ENCODE measurements around the gene MPDU1. TPM values are rescaled to one million over a fixed set of nuclear protein-coding genes. Genes with fewer than 3 reads are reported as not detected.

Gene MPDU1
- total and polyA plus RNA-seq, 2 of the 13 experiments (the other 11 are each of a cell fraction or from before 2014, with no cell fraction given): 112 to 167 TPM

DNA sequence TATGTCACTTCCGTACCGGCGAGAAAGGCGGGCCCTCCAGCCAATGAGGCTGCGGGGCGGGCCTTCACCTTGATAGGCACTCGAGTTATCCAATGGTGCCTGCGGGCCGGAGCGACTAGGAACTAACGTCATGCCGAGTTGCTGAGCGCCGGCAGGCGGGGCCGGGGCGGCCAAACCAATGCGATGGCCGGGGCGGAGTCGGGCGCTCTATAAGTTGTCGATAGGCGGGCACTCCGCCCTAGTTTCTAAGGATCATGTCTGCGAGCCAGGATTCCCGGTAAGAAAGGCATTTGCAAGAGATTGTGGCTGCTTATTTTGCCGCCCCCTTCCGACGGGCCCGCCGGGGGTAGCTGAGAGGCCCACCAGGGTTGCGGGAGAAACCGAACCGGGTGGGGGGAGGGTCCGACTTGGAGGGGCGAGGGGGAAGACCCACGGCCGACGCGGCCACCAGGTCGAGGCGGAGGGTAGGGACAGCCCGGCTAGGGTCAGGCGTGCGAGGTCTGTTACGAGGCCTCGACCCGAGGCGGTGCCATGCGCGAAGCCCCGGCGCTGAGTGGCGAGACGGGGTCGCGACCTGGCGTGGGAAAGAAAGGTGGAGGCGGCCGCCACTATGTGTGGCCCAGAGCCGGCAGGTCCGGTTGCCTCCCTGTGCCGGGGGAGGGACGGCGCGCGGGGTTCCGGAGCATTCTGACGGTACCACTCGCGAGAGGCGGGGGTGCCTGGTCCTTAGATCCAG is 10.9 kb upstream of the MPDU1 start (continued):
- TF ChIP-seq, protein P1, sequence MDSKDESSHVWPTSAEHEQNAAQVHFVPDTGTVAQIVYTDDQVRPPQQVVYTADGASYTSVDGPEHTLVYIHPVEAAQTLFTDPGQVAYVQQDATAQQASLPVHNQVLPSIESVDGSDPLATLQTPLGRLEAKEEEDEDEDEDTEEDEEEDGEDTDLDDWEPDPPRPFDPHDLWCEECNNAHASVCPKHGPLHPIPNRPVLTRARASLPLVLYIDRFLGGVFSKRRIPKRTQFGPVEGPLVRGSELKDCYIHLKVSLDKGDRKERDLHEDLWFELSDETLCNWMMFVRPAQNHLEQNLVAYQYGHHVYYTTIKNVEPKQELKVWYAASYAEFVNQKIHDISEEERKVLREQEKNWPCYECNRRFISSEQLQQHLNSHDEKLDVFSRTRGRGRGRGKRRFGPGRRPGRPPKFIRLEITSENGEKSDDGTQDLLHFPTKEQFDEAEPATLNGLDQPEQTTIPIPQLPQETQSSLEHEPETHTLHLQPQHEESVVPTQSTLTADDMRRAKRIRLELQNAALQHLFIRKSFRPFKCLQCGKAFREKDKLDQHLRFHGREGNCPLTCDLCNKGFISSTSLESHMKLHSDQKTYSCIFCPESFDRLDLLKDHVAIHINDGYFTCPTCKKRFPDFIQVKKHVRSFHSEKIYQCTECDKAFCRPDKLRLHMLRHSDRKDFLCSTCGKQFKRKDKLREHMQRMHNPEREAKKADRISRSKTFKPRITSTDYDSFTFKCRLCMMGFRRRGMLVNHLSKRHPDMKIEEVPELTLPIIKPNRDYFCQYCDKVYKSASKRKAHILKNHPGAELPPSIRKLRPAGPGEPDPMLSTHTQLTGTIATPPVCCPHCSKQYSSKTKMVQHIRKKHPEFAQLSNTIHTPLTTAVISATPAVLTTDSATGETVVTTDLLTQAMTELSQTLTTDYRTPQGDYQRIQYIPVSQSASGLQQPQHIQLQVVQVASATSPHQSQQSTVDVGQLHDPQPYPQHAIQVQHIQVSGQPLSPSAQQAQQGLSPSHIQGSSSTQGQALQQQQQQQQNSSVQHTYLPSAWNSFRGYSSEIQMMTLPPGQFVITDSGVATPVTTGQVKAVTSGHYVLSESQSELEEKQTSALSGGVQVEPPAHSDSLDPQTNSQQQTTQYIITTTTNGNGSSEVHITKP (CRISPR knock-in tag; IDR thresholded peaks at IDR 0.05; ENCODE audit: low read depth): no peak; the same call in 1 of the 2 replicates
- peak; percentile 64 for TF ChIP-seq RFX3 (CRISPR knock-in tag; IDR thresholded peaks at IDR 0.05)
- no peak for TF ChIP-seq HNRNPL (IDR thresholded peaks at IDR 0.05; ENCODE audit: low read depth, low read length)
- TF ChIP-seq TBX2 (CRISPR knock-in tag; IDR thresholded peaks at IDR 0.05; ENCODE audit: borderline replicate concordance): peak; percentile 90
- TF ChIP-seq, protein P2, sequence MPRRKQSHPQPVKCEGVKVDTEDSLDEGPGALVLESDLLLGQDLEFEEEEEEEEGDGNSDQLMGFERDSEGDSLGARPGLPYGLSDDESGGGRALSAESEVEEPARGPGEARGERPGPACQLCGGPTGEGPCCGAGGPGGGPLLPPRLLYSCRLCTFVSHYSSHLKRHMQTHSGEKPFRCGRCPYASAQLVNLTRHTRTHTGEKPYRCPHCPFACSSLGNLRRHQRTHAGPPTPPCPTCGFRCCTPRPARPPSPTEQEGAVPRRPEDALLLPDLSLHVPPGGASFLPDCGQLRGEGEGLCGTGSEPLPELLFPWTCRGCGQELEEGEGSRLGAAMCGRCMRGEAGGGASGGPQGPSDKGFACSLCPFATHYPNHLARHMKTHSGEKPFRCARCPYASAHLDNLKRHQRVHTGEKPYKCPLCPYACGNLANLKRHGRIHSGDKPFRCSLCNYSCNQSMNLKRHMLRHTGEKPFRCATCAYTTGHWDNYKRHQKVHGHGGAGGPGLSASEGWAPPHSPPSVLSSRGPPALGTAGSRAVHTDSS (CRISPR knock-in tag; conservative IDR thresholded peaks at IDR 0.05): no peak
- peak; percentile 30; the same call in 1 of the 2 replicates for TF ChIP-seq NPAS2 (CRISPR knock-in tag; IDR thresholded peaks at IDR 0.05; ENCODE audit: borderline replicate concordance)
- TF ChIP-seq ZNF484 (CRISPR knock-in tag; IDR thresholded peaks at IDR 0.05; ENCODE audit: borderline replicate concordance, low read depth): no peak
- peak; percentile 45; the same call in 1 of the 2 replicates for TF ChIP-seq MEIS1 (CRISPR knock-in tag; IDR thresholded peaks at IDR 0.05; ENCODE audit: borderline replicate concordance)
- 0 out of 2 replicates have a peak, but pooled peaks have one; percentile 67 for TF ChIP-seq JDP2 (CRISPR knock-in tag; IDR thresholded peaks at IDR 0.05; ENCODE audit: borderline replicate concordance)
- TF ChIP-seq MEIS2 (CRISPR knock-in tag; IDR thresholded peaks at IDR 0.05): no peak; the same call in none of the 2 replicates
- peak; percentile 49; the same call in 1 of the 2 replicates for TF ChIP-seq TMF1 (CRISPR knock-in tag; IDR thresholded peaks at IDR 0.05; ENCODE audit: low read depth)
- TF ChIP-seq SRSF1 (optimal IDR thresholded peaks at IDR 0.05; ENCODE audit: low read depth, low read length): no peak
- no peak; the same call in 1 of the 2 replicates for TF ChIP-seq FOXJ3 (CRISPR knock-in tag; IDR thresholded peaks at IDR 0.05; ENCODE audit: borderline replicate concordance)
- peak; percentile 47 for TF ChIP-seq KLF6 (CRISPR knock-in tag; IDR thresholded peaks at IDR 0.05)
- peak; percentile 81 for TF ChIP-seq CHD2 (IDR thresholded peaks at IDR 0.05; ENCODE audit: low read depth, low read length)
- TF ChIP-seq CBX2 (IDR thresholded peaks at IDR 0.05; ENCODE audit: low read depth, low read length): no peak
- no peak for TF ChIP-seq CBX2 (CRISPR knock-in tag; IDR thresholded peaks at IDR 0.05; ENCODE audit: low read depth)
- TF ChIP-seq ZFP36L1 (CRISPR knock-in tag; IDR thresholded peaks at IDR 0.05): no peak
- 0 out of 2 replicates have a peak, but pooled peaks have one; percentile 38 for TF ChIP-seq ZNF670 (CRISPR knock-in tag; IDR thresholded peaks at IDR 0.05; ENCODE audit: borderline replicate concordance)
- TF ChIP-seq ZNF160 (CRISPR knock-in tag; IDR thresholded peaks at IDR 0.05): 0 out of 2 replicates have a peak, but pooled peaks have one; percentile 28
- TF ChIP-seq RBFOX2 (IDR thresholded peaks at IDR 0.05; ENCODE audit: low read depth, low read length): peak; percentile 99
- TF ChIP-seq, protein P3, sequence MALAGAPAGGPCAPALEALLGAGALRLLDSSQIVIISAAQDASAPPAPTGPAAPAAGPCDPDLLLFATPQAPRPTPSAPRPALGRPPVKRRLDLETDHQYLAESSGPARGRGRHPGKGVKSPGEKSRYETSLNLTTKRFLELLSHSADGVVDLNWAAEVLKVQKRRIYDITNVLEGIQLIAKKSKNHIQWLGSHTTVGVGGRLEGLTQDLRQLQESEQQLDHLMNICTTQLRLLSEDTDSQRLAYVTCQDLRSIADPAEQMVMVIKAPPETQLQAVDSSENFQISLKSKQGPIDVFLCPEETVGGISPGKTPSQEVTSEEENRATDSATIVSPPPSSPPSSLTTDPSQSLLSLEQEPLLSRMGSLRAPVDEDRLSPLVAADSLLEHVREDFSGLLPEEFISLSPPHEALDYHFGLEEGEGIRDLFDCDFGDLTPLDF (CRISPR knock-in tag; IDR thresholded peaks at IDR 0.05): peak; percentile 82
- no peak for TF ChIP-seq ZNF207 (IDR thresholded peaks at IDR 0.05; ENCODE audit: borderline replicate concordance)

Measured in HepG2 (cell line).